Measurements from ENCODE around the gene AP5Z1.

- TF ChIP-seq CTCF (IDR thresholded peaks at IDR 0.05) (no peak), POLR2AphosphoS5 (IDR thresholded peaks at IDR 0.05) (no peak), POLR2A (IDR thresholded peaks at IDR 0.05) (no peak), EP300 (IDR thresholded peaks at IDR 0.05) (no peak)
Measured at GRCh38 chr7:4833176-4833575, 57.8 kb downstream of the AP5Z1 start.

Data from suprapubic skin (tissue), 4 donors.